IMR-90 (cell line): ENCODE measurements around the gene RBMS3.

Experiments used
- BHLHE40 ChIP-seq: fragments of 150-350 bp; IDR thresholded peaks from 2 replicates; pipeline ENCODE4 v1.6.1; 2016; ENCODE audit warnings: mild to moderate bottlenecking, low read depth, low read length
- CEBPB ChIP-seq: IDR thresholded peaks from 2 replicates; pipeline ENCODE4 v1.6.1; 2012; ENCODE audit warnings: low read depth, low read length, improper control_type of control experiment
- CTCF ChIP-seq: conservative IDR thresholded peaks from 2 replicates; pipeline ENCODE4 v1.5.1; 2012; ENCODE audit warnings: mild to moderate bottlenecking, low read depth, low read length, improper control_type of control experiment
- MAFK ChIP-seq: IDR thresholded peaks from 2 replicates; pipeline ENCODE4 v1.6.1; 2012; ENCODE audit warnings: low read depth, low read length, improper control_type of control experiment
- MAZ ChIP-seq: IDR thresholded peaks from 2 replicates; pipeline ENCODE4 v1.6.1; 2012; ENCODE audit warnings: low read depth, mild to moderate bottlenecking, low read length, improper control_type of control experiment, moderate library complexity, borderline replicate concordance
- POLR2A ChIP-seq: IDR thresholded peaks from 2 replicates; pipeline ENCODE4 v1.6.1; 2012; ENCODE audit warnings: mild to moderate bottlenecking, low read depth, low read length
- RFX5 ChIP-seq: IDR thresholded peaks from 2 replicates; pipeline ENCODE4 v1.8.0; 2012; ENCODE audit warnings: low read depth, mild to moderate bottlenecking, low read length, moderate library complexity
- SMC3 ChIP-seq: fragments of 150-350 bp; IDR thresholded peaks from 2 replicates; pipeline ENCODE4 v1.6.1; 2016; ENCODE audit warnings: low read depth, mild to moderate bottlenecking, antibody characterized with exemption, low read length, moderate library complexity
- USF2 ChIP-seq: fragments of 150-350 bp; IDR thresholded peaks from 2 replicates; pipeline ENCODE4 v1.6.1; 2017; ENCODE audit warnings: mild to moderate bottlenecking, antibody characterized with exemption, low read length, low read depth

DNA sequence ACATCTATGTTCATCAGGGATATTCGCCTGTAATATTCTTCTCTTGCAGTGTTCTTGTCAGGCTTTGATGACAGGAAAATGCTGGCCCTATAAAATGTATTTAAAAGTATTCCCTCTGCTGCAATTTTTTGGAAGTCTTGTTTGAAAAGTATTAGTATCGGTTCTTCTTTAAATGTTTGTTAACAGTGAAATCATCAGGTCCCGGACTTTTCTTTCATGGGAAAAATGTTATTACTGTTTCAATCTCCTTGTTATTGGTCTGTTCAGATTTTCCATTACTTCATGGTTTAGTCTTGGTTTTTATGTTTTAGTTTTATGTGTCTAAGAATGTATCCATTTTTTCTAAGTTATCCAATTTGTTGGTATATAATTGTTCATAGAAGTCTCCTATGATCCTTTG, 225.6 kb downstream of the RBMS3 start:
- TF ChIP-seq MAFK, result no peak
- no peak for TF ChIP-seq POLR2A
- TF ChIP-seq CTCF, result no peak
- TF ChIP-seq SMC3, result no peak
- no peak for TF ChIP-seq USF2
- TF ChIP-seq CEBPB, result no peak
- TF ChIP-seq BHLHE40, result no peak
- no peak for TF ChIP-seq MAZ
- no peak for TF ChIP-seq RFX5
